K562 (cell line): ENCODE results near the gene ADCY4. TPM values are rescaled to one million over a fixed set of nuclear protein-coding genes. Genes with fewer than 3 reads are reported as not detected.

Source experiments
- CBX2 ChIP-seq: fragments of 200-600 bp; sonication (generic); IDR thresholded peaks from one replicate; pipeline ENCODE4 v1.6.1; 2012; ENCODE audit warnings: mild to moderate bottlenecking, low read length, inconsistent platforms; ENCODE audit not compliant: insufficient read depth, poor library complexity, severe bottlenecking
- CEBPZ ChIP-seq: fragments of 150-350 bp; IDR thresholded peaks from 2 replicates; pipeline ENCODE4 v1.6.1; 2014; ENCODE audit warnings: low read depth, mild to moderate bottlenecking, low read length, borderline replicate concordance
- ETV1 ChIP-seq: fragments of 450-650 bp; conservative IDR thresholded peaks from 2 replicates; pipeline ENCODE4 v1.6.1; 2016; ENCODE audit warnings: missing genetic modification characterization, control low read depth, low read depth, missing compliant biosample characterization
- HOMEZ ChIP-seq: fragments of 250-450 bp; sonication (Bioruptor Pico); IDR thresholded peaks from 2 replicates; pipeline ENCODE4 v1.4.0; 2020; ENCODE audit warnings: mild to moderate bottlenecking, moderate library complexity
- KDM4B ChIP-seq, 2 experiments: fragments of 450-650 bp in 1 of 2; sonication (generic) in 1 of 2; IDR thresholded peaks; 2 replicates each; pipeline ENCODE4 v1.6.1; 2016 to 2017; ENCODE audit warnings: borderline replicate concordance in 2 of 2, antibody characterized with exemption in 1 of 2, low read depth in 1 of 2, mild to moderate bottlenecking in 1 of 2
- SNRNP70 ChIP-seq: fragments of 200-400 bp; formaldehyde crosslinking; optimal IDR thresholded peaks from 2 replicates; pipeline ENCODE3; 2017; ENCODE audit warnings: low read depth, low read length
- ZFP36 ChIP-seq: fragments of 150-350 bp; IDR thresholded peaks from 2 replicates; pipeline ENCODE4 v1.6.1; 2018; ENCODE audit warnings: low read length, low read depth; ENCODE audit not compliant: partially characterized antibody
- ZNF586 ChIP-seq: fragments of 450-650 bp; formaldehyde crosslinking; conservative IDR thresholded peaks from 2 replicates; pipeline ENCODE4 v1.4.0; 2020; ENCODE audit warnings: mild to moderate bottlenecking, moderate library complexity
- polyA plus RNA-seq, 8 experiments: library from polyadenylated mRNA; depleted of rRNA in 4 of 8; stranded (reverse) in 5 of 8; unstranded in 3 of 8; fragments of >200 nt; fragmentation: Nextera tagmentation in 2 of 8; fragmentation: Illumina TruSeq in 1 of 8; extraction: Ambion mirVana in 2 of 8; extraction: Trizol in 1 of 8; gene quantifications; 2 replicates each; pipeline versions ENCODE4 v1.2.1 to v1.2.3, GENCODE V29; 2011 to 2014; ENCODE audit warnings: inconsistent platforms in 1 of 8, missing spikeins in 1 of 8
- total RNA-seq, 7 experiments: library from RNA; depleted of rRNA in 6 of 7; stranded (reverse); fragments of >200 nt in 6 of 7; fragmentation: Illumina TruSeq in 2 of 7; extraction: Trizol in 2 of 7; gene quantifications; 2 replicates each; pipeline versions ENCODE4 v1.2.1 to v1.2.3, GENCODE V29; 2011 to 2021; ENCODE audit warnings: low replicate concordance in 1 of 7
- TF ChIP-seq, protein P1 (sequence below): IDR thresholded peaks from 2 replicates; pipeline ENCODE4 v1.6.1; 2012; ENCODE audit warnings: low read depth, low read length, improper control_type of control experiment, borderline replicate concordance
- TF ChIP-seq, protein P2 (sequence below): IDR thresholded peaks from 3 replicates; pipeline ENCODE4 v1.6.1; 2011; ENCODE audit warnings: borderline replicate concordance, mild to moderate bottlenecking, moderate library complexity; ENCODE audit not compliant: insufficient read length; ENCODE audit errors: extremely low read depth
- TF ChIP-seq, protein P3 (sequence below): sonication (generic); formaldehyde crosslinking; IDR thresholded peaks from 2 replicates; pipeline ENCODE4 v1.8.1; 2023; ENCODE audit warnings: mild to moderate bottlenecking, missing genetic modification reagents

Gene ADCY4
- total and polyA plus RNA-seq, 9 of the 15 experiments (the other 6 are each of a cell fraction or from before 2014, with no cell fraction given), result 0.04 to 0.31 (median 0.15) TPM; not detected in 2

DNA sequence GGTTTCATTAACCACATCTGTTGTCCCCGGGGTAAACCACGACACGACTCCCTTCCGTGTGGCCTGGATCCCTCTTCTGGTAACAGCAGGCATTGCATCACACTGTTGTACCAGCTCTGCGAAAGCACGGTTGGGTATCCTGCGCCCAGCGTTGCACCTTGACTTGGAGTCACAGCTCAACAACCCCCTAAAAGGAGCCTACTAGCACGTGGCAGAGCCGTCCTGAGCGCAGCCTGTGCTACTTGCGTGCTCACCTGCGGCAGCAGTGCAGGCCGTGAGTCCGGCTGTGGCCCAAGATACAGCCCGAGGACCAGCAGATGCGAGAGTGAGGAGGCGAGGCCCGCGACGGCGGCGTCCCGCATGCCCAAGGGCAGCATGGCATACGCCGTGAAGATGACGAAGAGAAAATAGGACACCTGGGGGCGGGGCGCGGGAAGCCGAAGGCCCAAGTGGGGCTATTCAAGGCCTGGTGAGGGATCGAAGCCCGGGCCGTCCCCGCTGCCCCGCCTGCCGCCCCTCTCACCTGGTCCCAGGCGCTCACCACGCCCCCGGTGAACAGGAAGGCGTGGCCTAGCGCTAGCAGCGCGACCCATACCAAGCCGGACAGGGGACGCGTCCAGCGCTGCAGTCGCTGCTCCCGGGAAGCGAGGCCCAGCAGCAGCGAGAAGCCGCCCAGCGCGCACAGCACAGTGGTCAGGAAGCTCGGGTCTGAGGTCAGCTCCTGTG, 2.4 kb downstream of the ADCY4 start (continued):
- TF ChIP-seq, protein P1, sequence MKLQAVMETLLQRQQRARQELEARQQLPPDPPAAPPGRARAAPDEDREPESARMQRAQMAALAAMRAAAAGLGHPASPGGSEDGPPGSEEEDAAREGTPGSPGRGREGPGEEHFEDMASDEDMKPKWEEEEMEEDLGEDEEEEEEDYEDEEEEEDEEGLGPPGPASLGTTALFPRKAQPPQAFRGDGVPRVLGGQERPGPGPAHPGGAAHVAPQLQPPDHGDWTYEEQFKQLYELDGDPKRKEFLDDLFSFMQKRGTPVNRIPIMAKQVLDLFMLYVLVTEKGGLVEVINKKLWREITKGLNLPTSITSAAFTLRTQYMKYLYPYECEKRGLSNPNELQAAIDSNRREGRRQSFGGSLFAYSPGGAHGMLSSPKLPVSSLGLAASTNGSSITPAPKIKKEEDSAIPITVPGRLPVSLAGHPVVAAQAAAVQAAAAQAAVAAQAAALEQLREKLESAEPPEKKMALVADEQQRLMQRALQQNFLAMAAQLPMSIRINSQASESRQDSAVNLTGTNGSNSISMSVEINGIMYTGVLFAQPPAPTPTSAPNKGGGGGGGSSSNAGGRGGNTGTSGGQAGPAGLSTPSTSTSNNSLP, result no peak
- TF ChIP-seq ZNF586, result no peak
- TF ChIP-seq CEBPZ, result no peak
- TF ChIP-seq HOMEZ (CRISPR knock-in tag), result no peak
- TF ChIP-seq, protein P2, sequence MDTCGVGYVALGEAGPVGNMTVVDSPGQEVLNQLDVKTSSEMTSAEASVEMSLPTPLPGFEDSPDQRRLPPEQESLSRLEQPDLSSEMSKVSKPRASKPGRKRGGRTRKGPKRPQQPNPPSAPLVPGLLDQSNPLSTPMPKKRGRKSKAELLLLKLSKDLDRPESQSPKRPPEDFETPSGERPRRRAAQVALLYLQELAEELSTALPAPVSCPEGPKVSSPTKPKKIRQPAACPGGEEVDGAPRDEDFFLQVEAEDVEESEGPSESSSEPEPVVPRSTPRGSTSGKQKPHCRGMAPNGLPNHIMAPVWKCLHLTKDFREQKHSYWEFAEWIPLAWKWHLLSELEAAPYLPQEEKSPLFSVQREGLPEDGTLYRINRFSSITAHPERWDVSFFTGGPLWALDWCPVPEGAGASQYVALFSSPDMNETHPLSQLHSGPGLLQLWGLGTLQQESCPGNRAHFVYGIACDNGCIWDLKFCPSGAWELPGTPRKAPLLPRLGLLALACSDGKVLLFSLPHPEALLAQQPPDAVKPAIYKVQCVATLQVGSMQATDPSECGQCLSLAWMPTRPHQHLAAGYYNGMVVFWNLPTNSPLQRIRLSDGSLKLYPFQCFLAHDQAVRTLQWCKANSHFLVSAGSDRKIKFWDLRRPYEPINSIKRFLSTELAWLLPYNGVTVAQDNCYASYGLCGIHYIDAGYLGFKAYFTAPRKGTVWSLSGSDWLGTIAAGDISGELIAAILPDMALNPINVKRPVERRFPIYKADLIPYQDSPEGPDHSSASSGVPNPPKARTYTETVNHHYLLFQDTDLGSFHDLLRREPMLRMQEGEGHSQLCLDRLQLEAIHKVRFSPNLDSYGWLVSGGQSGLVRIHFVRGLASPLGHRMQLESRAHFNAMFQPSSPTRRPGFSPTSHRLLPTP, result no peak
- peak; percentile 34 for TF ChIP-seq ZFP36
- TF ChIP-seq, protein P3, sequence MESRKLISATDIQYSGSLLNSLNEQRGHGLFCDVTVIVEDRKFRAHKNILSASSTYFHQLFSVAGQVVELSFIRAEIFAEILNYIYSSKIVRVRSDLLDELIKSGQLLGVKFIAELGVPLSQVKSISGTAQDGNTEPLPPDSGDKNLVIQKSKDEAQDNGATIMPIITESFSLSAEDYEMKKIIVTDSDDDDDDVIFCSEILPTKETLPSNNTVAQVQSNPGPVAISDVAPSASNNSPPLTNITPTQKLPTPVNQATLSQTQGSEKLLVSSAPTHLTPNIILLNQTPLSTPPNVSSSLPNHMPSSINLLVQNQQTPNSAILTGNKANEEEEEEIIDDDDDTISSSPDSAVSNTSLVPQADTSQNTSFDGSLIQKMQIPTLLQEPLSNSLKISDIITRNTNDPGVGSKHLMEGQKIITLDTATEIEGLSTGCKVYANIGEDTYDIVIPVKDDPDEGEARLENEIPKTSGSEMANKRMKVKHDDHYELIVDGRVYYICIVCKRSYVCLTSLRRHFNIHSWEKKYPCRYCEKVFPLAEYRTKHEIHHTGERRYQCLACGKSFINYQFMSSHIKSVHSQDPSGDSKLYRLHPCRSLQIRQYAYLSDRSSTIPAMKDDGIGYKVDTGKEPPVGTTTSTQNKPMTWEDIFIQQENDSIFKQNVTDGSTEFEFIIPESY (CRISPR knock-in tag), result 0 out of 2 replicates have a peak, but pooled peaks have one; percentile 16
- no peak for TF ChIP-seq SNRNP70
- no peak for TF ChIP-seq CBX2
- TF ChIP-seq KDM4B (IDR thresholded peaks at IDR 0.05; ENCODE audit: borderline replicate concordance in 2 of 2, low read depth in 1 of 2), result no peak
- no peak for TF ChIP-seq ETV1 (tag)
